Keratinocyte (primary cell): ENCODE results near the gene ZNF425.

Experiments used
- CTCF ChIP-seq, 3 experiments: IDR thresholded peaks in 1 of 3; conservative IDR thresholded peaks in 1 of 3; optimal IDR thresholded peaks in 1 of 3; 2 replicates in 2 of 3; 3 replicates in 1 of 3; pipeline versions ENCODE3 to v1.5.1; 2011; ENCODE audit warnings: low read length in 3 of 3, mild to moderate bottlenecking in 3 of 3, moderate library complexity in 2 of 3, control low read depth in 1 of 3, inconsistent platforms in 1 of 3; ENCODE audit not compliant: insufficient read depth in 2 of 3; ENCODE audit errors: extremely low read depth in 1 of 3
- EZH2 ChIP-seq: IDR thresholded peaks from one replicate; pipeline ENCODE4 v1.6.1; 2012; ENCODE audit warnings: inconsistent platforms, mild to moderate bottlenecking, low read length, moderate library complexity

GRCh38 chr7:149090397-149091195, 35.5 kb downstream of the ZNF425 start, which contains the start of gene ZNF786:
- peak; percentile 59 to 87 (median 82) for TF ChIP-seq CTCF (optimal IDR thresholded peaks at IDR 0.05 in 1 of 3, IDR thresholded peaks at IDR 0.05 in 1 of 3, conservative IDR thresholded peaks at IDR 0.05 in 1 of 3; ENCODE audit: extremely low read depth in 1 of 3, insufficient read depth in 2 of 3, low read length in 3 of 3)
- no peak for TF ChIP-seq EZH2
